HG02938 (cell line): Measurements from ENCODE around the gene ARID2.

Source experiments
- ATAC-seq: cut with Tn5 transposase; IDR thresholded peaks from one replicate; pipeline ENCODE4 v1.9.1; 2021; ENCODE audit warnings: mild to moderate bottlenecking, moderate library complexity; ENCODE audit not compliant: unreplicated experiment

ARID2 gene, protein sequence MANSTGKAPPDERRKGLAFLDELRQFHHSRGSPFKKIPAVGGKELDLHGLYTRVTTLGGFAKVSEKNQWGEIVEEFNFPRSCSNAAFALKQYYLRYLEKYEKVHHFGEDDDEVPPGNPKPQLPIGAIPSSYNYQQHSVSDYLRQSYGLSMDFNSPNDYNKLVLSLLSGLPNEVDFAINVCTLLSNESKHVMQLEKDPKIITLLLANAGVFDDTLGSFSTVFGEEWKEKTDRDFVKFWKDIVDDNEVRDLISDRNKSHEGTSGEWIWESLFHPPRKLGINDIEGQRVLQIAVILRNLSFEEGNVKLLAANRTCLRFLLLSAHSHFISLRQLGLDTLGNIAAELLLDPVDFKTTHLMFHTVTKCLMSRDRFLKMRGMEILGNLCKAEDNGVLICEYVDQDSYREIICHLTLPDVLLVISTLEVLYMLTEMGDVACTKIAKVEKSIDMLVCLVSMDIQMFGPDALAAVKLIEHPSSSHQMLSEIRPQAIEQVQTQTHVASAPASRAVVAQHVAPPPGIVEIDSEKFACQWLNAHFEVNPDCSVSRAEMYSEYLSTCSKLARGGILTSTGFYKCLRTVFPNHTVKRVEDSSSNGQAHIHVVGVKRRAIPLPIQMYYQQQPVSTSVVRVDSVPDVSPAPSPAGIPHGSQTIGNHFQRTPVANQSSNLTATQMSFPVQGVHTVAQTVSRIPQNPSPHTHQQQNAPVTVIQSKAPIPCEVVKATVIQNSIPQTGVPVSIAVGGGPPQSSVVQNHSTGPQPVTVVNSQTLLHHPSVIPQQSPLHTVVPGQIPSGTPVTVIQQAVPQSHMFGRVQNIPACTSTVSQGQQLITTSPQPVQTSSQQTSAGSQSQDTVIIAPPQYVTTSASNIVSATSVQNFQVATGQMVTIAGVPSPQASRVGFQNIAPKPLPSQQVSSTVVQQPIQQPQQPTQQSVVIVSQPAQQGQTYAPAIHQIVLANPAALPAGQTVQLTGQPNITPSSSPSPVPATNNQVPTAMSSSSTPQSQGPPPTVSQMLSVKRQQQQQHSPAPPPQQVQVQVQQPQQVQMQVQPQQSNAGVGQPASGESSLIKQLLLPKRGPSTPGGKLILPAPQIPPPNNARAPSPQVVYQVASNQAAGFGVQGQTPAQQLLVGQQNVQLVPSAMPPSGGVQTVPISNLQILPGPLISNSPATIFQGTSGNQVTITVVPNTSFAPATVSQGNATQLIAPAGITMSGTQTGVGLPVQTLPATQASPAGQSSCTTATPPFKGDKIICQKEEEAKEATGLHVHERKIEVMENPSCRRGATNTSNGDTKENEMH (N-terminal part only)

DNA sequence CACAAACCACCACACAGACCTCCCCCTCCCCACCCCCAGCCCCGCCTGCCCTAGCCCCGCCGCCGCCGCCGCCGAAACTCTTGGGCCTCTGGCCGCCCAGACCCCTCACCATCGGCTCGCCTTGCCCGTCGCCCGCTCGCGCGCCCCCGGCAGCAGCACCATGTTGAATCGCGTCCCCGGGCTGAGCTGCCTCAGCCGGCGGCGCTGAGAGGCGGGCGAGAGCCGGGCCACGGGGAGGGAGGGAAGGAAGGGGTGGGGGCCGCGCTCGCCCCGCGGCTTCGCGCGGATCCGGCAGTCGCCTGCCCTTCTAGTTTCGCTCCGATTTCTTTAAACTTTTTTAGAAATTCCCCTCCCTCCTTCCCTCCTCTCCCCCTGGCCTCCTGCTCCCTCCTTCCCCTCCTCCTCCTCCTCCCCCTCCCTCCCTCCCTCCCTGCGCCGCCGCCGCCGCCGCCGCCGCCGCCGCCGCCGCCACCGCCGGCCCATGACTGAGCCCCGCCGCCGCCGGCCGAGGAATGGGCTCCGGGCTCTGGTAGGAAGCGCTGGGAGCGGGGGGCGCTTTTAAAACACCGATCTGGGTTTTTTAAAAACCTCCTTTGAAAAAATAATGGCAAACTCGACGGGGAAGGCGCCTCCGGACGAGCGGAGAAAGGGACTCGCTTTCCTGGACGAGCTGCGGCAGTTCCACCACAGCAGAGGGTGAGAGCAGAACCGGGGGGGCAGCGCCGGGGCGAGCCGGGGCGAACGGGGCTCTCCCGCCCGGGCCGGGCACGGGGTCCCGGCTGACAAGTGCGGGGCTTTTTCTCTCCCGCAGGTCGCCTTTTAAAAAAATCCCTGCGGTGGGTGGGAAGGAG, at the start of gene ARID2:
Gene ARID2 (plus strand): TSS at position 474 of the 851 bp plus-strand sequence. CDS start 131 bp downstream, at position 605.
- ATAC-seq = peak; percentile 5

DNA sequence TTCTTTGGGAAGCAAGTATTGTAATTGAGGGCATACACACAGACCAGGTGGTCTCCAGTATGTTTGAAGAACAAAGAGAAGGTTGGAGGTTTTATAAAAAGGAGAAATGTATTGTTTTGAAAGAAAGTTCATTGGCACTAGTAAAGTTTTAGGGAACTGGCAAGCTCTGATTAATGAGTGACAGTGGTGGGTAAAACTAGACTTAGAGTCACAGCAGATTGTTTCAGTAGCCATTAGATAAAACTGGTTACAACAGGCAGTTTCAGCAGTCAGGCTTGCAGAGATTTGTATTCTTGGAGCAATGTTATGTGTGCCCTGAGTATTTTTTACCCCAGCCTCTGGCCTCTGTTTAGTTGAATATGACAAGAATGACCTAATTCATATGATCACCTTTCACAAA, 49.1 kb upstream of the ARID2 start:
- ATAC-seq = no peak

DNA sequence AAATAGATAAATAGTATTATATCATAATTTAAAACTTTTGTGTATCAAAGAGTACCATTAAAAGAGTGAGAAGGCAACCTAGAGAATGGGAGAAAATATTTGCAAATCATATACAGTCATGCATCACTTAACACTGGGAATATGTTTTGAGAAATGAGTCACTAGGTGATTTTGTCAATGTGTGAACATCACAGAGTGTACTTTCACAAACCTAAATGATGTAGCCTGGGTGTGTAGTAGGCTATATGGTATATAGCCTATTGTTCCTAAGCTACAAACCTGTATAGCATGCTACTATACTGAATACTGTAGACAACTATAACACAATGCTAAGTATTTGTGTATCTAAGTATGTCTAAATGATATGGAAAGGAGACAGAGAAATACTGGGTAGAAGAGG, 48.0 kb upstream of the ARID2 start:
- ATAC-seq = no peak

DNA sequence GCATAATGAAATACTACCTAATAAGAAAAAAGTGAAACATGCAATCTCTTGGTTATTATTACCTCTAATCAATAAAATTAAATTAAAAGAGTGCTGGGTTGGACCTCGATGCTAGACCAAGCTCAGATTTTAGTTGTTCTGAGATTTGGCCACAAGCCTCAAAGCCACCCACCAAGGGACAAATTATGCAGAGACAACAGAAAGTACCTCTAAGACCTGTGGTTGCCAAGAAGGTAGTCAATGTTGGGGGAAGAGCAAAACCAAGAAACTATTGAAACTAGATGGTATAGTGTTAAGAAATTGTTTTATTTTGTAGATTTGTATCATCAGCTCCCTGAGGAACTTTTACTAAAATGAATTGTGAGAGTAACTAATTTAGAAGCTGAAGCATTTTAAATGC, 43.8 kb upstream of the ARID2 start:
- ATAC-seq = no peak

DNA sequence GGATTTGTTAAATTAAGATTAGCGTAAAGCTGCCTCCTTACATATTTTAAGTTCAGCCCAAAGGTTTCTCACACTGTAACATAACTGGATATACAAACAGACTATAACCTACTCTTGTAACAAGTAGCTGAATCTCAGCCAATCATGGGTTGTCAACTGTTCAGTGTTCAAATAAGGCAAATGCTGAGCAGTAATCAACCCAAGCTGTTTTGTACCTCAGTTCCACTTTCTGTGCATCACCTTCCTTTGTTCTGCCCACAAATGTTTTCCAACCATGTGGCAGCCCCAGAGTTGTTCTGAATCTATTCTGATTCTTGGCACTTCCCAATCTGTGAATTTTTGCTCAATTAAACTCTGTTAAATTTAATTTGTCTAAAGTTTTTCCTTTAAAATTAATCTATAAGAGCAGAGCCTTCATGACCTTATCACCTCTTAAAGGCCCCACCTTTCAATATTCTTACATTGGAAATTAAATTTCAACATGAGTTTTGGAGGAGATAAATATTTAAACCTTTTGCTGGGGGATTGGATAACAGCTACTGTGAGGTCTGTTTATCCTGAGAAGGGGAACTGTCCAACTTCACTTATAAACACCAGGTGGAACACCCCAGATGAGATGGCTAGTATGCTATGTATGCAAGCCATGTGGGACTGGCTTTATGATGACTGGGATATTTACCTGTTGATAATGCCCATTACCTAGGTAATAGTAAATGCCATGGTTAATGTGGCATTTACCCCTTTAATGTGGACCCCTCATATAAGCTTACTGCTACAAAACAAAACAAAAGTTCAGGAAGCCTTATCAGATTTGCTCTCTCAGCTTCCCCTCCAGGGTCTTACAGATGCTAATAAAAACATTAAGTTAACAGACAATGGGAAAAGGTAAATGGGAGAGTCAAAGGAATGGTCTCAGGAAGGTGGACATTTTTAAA, 42.2 kb upstream of the ARID2 start:
- ATAC-seq = no peak

DNA sequence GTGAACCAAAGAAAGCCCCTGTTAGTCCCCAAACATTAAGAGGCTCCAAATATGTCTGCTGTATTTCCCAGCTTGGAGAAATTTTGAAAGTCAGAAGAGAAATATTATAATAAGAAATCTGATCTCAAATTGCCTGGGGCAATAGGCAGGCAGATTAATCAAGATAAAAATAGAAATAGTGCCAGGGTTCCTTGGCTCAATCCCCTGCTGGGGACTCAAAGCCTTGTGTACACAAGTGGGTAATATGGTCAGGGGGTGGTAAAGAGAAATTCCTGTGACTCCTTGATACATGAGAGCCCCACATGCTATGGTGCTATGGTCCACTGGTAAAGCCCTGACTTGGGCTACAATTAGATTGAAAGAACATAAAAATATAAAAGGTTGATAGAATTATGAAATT, 41.3 kb upstream of the ARID2 start:
- ATAC-seq = no peak

DNA sequence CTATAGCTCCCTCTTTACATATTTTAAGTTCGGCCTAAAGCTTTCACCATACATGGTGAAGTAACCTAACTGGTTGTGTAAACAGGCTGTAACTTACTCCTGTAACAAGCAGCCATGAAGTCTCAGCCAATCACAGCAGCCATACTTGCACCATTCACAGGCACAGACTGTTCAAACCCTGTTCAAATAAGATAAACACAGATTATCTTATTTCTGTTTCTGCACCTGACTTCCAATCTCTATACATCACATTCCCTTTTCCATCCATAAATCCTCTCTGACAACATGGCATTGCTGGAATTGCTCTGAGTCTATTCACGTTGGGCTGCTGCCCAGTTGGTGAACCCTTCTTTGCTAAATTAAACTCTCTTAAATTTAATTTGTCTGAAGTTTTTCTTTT, 34.5 kb upstream of the ARID2 start:
- ATAC-seq = no peak

DNA sequence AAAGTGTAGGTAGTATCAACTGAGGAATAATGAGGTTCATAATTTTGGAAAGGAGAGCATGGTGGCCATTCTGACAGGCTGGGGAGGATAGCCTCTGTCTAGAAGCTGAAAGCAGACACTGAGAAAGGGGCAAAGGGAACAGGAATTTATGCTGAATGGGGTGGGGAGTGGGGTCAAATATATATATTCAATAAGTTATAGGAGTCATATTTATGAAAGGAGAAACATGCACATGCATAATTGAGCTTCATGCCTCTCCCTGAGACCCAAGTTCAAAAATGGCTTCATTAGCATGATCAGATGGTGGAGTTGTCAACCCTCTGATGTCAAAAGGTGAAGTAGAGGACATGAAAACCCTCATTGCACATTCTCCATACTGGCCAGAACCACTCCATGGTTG, 33.9 kb upstream of the ARID2 start:
- no peak for ATAC-seq

DNA sequence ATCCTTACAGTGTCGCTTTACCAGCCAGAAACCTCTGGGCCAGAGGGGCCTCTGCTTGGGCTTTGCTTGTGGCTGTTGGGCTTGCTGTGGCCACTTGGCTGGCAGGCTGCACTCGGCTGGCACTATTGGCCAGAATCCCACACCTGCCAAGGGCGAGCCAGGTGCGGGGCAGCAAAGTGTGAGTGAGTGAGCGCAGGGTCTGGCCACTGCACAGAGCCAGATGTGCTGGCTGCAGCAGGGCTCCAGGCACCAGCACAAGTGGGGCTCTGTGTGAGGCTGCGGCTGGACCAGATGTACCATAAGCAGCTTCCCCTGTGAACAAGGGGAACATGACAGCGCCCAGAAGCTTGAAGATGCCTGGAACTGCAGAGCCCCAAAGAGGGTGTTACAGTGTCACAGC, 33.5 kb upstream of the ARID2 start:
- ATAC-seq = no peak

DNA sequence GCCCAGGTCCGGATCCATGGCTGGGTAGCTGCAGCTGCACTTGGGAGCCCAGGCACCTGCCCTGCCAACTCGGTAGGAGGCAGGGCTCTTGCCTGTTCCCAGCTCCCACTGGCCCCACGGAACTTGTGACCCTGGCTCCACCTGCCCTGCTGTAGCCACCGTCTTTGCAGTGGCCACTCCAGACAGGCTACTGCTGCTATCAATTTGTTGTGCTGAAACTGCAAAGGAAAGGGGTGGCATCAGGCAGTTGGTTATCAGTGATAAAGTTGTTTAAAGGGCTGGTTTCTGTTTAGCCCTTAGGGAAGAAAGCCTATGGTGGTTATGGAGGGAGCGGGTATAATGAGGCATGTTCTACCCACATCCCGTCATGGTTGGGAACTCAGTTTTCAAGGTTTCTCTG, 32.1 kb upstream of the ARID2 start:
- no peak for ATAC-seq

DNA sequence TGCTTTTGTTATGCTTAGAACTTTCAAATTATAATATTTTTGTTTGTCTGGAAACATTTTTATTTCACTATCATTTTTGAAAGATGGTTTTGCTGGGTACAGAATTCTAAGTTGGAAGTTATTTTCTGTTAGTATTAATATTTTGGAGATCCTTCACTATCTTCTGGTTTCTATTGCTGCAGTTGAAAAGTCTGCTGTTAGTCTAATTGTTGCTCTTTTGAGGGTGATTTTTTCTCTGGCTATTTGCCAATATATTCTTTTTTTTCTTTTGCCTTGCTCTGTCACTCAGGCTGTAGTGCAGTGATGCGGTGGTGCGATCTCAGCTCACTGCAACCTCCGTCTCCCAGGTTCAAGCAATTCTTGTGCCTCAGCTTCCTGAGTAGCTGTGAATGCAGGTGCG, 28.2 kb upstream of the ARID2 start:
- ATAC-seq = no peak

DNA sequence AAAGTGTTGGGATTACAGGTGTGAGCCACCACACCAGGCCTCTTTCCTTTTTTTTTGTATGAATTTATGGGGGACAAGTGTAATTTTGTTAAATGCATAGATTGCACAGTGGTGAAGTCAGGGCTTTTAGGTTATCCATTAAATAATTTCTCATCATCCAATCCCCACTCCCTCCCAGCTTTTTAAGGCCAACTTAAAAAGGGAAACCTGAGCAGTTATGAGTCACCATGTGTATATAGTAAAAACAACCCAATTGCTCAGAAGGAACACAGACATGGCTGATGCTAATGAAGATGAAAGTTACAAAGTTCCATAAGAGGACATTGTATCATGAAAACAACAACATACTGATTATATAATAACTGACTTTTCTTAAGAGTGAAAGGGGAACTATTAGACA, 25.6 kb upstream of the ARID2 start:
- ATAC-seq = no peak

DNA sequence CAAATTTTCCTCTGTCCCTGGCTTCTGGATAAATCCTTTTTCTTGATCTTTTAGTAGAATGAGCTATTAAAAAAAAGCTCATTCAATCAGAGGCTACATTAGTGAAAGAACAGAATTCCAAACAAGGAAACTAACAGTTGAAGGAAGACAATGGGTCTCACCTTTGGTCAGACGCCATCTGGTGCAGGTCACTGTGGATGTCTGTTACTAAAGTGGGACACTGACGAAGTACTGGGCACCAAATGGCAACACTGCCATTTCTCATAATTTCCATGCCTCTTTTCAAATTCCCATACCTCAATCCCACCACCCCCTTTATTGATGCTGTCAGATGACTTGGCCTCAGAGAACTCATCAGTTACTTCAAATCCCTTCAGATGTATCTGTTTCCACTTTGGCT, 24.5 kb upstream of the ARID2 start:
- ATAC-seq = no peak

DNA sequence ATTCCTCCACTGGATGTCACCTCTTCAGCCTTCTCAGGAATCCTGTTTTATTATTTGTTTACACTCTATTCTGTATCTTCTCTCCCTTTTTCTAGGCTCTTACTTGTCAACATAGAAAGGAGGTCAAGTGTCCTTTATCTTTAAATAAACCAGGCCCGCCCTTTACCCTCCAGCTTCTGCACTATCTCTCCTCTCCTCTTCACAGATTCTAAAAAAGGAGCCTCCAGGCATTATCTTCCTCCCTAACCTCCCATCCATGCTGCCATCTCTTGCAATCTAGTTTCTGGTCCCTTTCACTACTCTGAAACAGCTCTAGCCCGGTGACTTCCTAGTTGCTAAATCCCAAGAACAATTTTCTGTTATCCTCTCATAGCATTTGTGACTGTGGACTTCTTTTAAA, 24.1 kb upstream of the ARID2 start:
- no peak for ATAC-seq

DNA sequence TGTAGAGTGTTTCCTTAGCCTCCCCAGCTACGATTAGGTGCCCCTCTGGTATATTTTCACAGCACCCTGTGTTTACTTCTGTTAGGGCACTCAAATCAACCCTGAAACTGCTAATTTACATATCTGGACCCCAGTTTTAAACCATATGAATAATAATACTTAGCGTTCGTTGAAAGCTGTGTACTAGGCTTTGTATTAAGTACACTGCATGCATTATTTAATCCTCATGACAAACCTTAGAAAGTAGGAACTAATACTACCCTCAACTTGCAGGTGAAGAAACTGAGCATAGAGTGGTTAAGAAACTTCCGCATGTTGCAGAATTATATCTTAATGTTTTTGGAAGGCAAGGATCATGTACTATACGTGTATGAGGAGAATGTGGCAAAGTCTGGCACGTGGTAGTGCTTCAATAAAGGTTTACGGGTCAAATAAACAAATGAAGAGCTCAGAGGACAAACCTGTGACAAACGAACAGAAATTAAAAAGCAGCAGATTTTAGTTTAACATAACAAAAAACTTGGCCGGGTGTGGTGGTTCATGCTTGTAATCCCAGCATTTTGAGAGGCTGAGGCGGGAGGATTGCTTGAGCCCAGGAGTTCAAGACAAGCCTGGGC, 22.2 kb upstream of the ARID2 start:
- ATAC-seq = no peak

DNA sequence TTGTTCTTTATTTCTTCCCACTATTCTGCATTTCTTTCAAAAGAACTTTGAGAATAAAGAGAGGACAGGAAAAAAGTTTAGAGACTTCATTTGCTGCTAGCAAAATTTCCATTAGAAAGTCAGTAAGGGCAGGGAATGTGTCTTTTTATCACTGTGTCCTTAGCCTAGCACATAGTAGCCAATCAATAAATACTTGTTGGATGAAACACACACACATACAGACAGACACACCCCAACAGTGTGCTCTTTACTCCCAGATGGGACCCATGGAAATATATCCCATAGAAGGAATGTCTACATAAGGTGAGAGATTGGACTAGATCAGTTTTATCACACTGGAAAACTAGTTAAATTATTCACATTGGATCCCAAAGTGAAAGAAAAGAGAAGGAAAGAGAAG, 21.1 kb upstream of the ARID2 start:
- ATAC-seq = no peak

DNA sequence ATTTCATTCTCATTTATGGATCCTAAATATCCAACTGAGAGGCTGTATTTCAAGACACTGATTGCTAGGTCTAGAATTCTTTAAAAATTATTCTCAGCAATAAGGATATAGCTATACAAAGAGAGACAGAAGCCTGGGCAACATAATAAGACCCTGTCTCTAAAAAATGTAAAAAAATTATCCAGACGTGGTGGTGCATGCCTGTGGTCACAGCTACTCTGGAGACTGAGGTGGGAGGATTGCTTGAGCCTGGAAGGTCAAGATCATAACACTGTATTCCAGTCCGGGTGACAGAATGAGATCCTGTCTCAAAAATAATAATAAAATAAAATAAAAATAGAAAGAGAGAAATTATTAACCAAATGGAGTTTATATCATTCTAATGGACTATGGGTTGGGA, 20.6 kb upstream of the ARID2 start:
- no peak for ATAC-seq

DNA sequence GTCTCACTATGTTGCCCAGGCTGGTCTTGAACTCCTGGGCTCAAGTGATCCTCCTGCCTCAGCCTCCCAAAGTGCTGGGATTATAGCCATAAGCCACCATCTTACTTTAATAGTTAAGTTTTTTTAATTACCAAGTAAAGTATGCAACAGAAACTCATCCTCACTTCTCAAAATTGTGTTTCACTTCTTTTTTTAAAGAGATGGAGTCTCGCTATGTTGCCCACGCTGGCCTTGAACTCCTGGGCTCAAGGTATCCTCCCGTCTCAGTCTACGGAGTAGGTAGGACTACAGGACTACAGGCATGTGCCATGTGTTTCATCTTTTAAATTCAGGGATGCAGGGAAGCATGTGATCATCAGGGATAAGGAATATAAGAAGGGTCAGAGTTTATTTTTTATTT, 17.2 kb upstream of the ARID2 start:
- no peak for ATAC-seq

DNA sequence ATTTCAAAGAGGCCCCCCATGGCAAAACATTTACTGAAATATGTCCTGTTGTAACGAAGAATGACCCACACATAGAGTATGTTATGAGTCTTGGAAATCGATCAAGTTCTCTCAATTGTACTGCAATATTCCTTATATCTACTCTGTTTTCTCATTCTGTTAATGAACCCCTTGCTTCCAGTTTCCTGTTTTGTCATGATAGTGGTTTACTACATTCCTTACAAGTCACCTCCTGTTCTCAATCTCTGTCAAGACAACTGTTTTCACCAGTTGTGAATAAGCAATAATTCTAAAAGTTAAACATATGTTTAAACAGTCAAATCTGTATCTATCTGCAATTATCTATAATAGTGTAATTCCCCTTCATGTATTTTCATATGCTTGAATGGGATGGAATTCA, 16.4 kb upstream of the ARID2 start:
- no peak for ATAC-seq
